CD14-positive monocyte (primary cell): ENCODE measurements around the gene BSN. TPM values are rescaled to one million over a fixed set of nuclear protein-coding genes. Genes with fewer than 3 reads are reported as not detected.

Experiments used
- DNase-seq, 3 donors: peaks; one replicate each; pipeline ENCODE4 v3.0.0-alpha.2; 2011 to 2022
- H2AFZ ChIP-seq: 2 replicates; pipeline ENCODE4 v1.6.0; 2012; ENCODE audit warnings: mild to moderate bottlenecking, low read depth, low read length, inconsistent platforms; ENCODE audit not compliant: insufficient read depth, poor library complexity, severe bottlenecking
- H3K27ac ChIP-seq, 2 donors: 1 replicate in 1 of 2; 2 replicates in 1 of 2; pipeline ENCODE4 v1.5.1; 2012 to 2013; ENCODE audit warnings: low read length in 2 of 2, control low read depth in 1 of 2, inconsistent platforms in 1 of 2, low read depth in 1 of 2, mild to moderate bottlenecking in 1 of 2
- H3K27me3 ChIP-seq, 2 donors: one replicate each; pipeline versions ENCODE4 v1.6.0 to v1.6.1; 2011 to 2013; ENCODE audit warnings: low read length in 2 of 2; ENCODE audit not compliant: control insufficient read depth in 2 of 2, insufficient read depth in 2 of 2
- H3K36me3 ChIP-seq, 2 donors: replicated peaks in 1 of 2; 1 replicate in 1 of 2; 2 replicates in 1 of 2; pipeline versions ENCODE4 v1.5.1 to v1.6.1; 2012 to 2013; ENCODE audit warnings: low read length in 2 of 2, control low read depth in 1 of 2, inconsistent platforms in 1 of 2, mild to moderate bottlenecking in 1 of 2; ENCODE audit not compliant: insufficient read depth in 2 of 2, control insufficient read depth in 1 of 2
- H3K4me1 ChIP-seq, 2 donors: 1 replicate in 1 of 2; 2 replicates in 1 of 2; pipeline versions ENCODE4 v1.5.1 to v1.6.1; 2012 to 2013; ENCODE audit warnings: low read length in 2 of 2, control low read depth in 1 of 2, inconsistent platforms in 1 of 2, mild to moderate bottlenecking in 1 of 2, moderate library complexity in 1 of 2; ENCODE audit not compliant: insufficient read depth in 2 of 2, control insufficient read depth in 1 of 2
- H3K4me2 ChIP-seq: replicated peaks from 2 replicates; pipeline ENCODE3; 2012; ENCODE audit warnings: low read length, moderate library complexity, mild to moderate bottlenecking; ENCODE audit not compliant: poor library complexity, severe bottlenecking; ENCODE audit errors: extremely low read depth
- H3K4me3 ChIP-seq, 3 experiments: fragments of 200-600 bp in 1 of 3; sonication (generic) in 1 of 3; replicated peaks in 1 of 3; 1 replicate in 2 of 3; 2 replicates in 1 of 3; pipeline ENCODE4 v1.5.1; 2011 to 2013; ENCODE audit warnings: low read length in 3 of 3, mild to moderate bottlenecking in 3 of 3, control low read depth in 2 of 3, low read depth in 2 of 3, inconsistent platforms in 1 of 3, moderate library complexity in 1 of 3
- H3K79me2 ChIP-seq: 2 replicates; pipeline ENCODE4 v1.6.0; 2012; ENCODE audit warnings: mild to moderate bottlenecking, control low read depth, inconsistent platforms, low read length, moderate library complexity; ENCODE audit not compliant: insufficient read depth
- H3K9ac ChIP-seq: 2 replicates; pipeline ENCODE4 v1.6.0; 2017; ENCODE audit warnings: low read length, mild to moderate bottlenecking; ENCODE audit not compliant: insufficient read depth, poor library complexity, severe bottlenecking
- H3K9me3 ChIP-seq, 2 donors: replicated peaks in 1 of 2; 1 replicate in 1 of 2; 2 replicates in 1 of 2; pipeline versions ENCODE4 v1.5.1 to v1.6.1; 2012 to 2013; ENCODE audit warnings: low read length in 2 of 2, control low read depth in 1 of 2; ENCODE audit not compliant: control insufficient read depth in 1 of 2, insufficient read depth in 1 of 2
- H4K20me1 ChIP-seq: 2 replicates; pipeline ENCODE4 v1.6.0; 2012; ENCODE audit warnings: mild to moderate bottlenecking, low read length, control low read depth, moderate library complexity; ENCODE audit not compliant: insufficient read depth
- H3K27ac Mint-ChIP-seq, 7 donors: one replicate each; pipeline ENCODE4 v1.8.0; 2020; ENCODE audit warnings: mild to moderate bottlenecking in 7 of 7, mixed read lengths in 7 of 7, moderate library complexity in 6 of 7, inconsistent platforms in 2 of 7
- H3K27me3 Mint-ChIP-seq, 3 donors: one replicate each; pipeline ENCODE4 v1.8.0; 2021 to 2022; ENCODE audit warnings: low read depth in 3 of 3, mild to moderate bottlenecking in 3 of 3, mixed read lengths in 3 of 3, moderate library complexity in 3 of 3, inconsistent platforms in 1 of 3
- H3K36me3 Mint-ChIP-seq, 2 donors: one replicate each; pipeline ENCODE4 v1.8.0; 2020; ENCODE audit warnings: mixed read lengths in 2 of 2, inconsistent platforms in 1 of 2, mild to moderate bottlenecking in 1 of 2
- H3K4me1 Mint-ChIP-seq: one replicate; pipeline ENCODE4 v1.8.0; 2020; ENCODE audit warnings: mild to moderate bottlenecking, mixed read lengths
- H3K4me3 Mint-ChIP-seq, 2 donors: one replicate each; pipeline ENCODE4 v1.8.0; 2020; ENCODE audit warnings: mild to moderate bottlenecking in 2 of 2, mixed read lengths in 2 of 2, moderate library complexity in 1 of 2
- H3K9me3 Mint-ChIP-seq, 7 donors: one replicate each; pipeline ENCODE4 v1.8.0; 2020 to 2022; ENCODE audit warnings: mixed read lengths in 7 of 7, mild to moderate bottlenecking in 6 of 7, moderate library complexity in 6 of 7, inconsistent platforms in 2 of 7
- whole genome bisulfite sequencing: methylation state at CpG from one replicate; pipeline ENCODE4 v1.1.5; 2013; ENCODE audit warnings: missing lambda C conversion rate; ENCODE audit not compliant: insufficient coverage; 5-methylcytosine and 5-hydroxymethylcytosine counted together
- intact Hi-C, 2 donors: fragments of 100-400 bp; cut with micrococcal nuclease; formaldehyde crosslinking; loops; one replicate each; pipeline versions ENCODE4 v1.15.0 to v1.15.1; 2023
- polyA plus RNA-seq, 3 donors: library from polyadenylated mRNA; depleted of rRNA in 1 of 3; unstranded in 2 of 3; stranded (reverse) in 1 of 3; fragments of 300-500 nt in 2 of 3; fragments of >200 nt in 1 of 3; fragmentation: Illumina TruSeq in 2 of 3; gene quantifications; 1 replicate in 2 of 3; 2 replicates in 1 of 3; pipeline ENCODE4 v1.2.3, GENCODE V29; 2012 to 2021
- TF ChIP-seq, protein P1 (sequence below): fragments of 200-600 bp; IDR thresholded peaks from one replicate; pipeline ENCODE4 v1.8.0; 2022; ENCODE audit warnings: antibody characterized with exemption, mild to moderate bottlenecking

The BSN gene
- polyA plus RNA-seq, 3 donors, result not detected

DNA sequence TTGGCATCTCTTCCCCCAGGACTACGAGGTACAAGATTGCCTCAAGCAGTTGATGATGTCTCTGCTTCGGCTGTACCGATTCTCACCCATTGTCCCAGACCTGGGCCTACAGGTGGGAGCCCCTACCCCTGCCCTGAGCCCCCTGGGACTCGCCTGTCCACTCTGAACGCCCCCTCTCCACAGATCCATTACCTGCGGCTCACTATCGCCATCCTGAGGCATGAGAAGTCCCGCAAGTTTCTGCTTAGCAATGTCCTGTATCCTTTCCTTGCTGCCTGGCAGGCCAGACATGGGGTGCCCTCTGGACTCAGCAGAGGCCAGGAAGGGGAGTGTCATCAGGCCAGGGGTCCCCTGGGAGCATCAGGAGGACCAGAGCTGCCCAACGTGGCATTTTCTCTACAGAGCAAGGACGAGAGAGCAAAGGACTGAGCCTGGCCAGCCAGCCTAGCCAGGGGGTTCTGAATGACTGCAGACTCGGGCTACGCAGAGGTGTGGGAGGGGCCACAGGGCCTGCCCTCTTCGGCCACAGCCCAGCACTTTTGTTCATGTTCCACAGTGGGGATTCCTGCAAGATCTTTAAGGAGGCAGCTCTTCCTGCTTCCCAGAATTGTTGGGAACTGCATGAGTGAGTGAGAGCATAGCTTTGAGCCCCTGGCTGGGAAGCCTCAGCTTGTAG is 146.3 kb downstream of the BSN start:
- H3K36me3 ChIP-seq, result peaks cover 76 to 89% of the 10 kb centered on the region in 2 donors
- Mint-ChIP-seq H3K27me3 (peaks cover 0 to 2% (median 0%) of the 10 kb centered on the region in 3 donors), H3K36me3 (peaks cover 55 to 88% of the 10 kb centered on the region in 2 donors), H3K4me3 (no peak overlapping the region), H3K27ac (peak overlapping the region in 2 of 7 donors; percentile 26 to 71), H3K4me1 (no peaks in the 10 kb centered on the region), H3K9me3 (no peaks in the 10 kb centered on the region)
- no peaks in the 10 kb centered on the region for H3K27me3 ChIP-seq
- TF ChIP-seq, protein P1, sequence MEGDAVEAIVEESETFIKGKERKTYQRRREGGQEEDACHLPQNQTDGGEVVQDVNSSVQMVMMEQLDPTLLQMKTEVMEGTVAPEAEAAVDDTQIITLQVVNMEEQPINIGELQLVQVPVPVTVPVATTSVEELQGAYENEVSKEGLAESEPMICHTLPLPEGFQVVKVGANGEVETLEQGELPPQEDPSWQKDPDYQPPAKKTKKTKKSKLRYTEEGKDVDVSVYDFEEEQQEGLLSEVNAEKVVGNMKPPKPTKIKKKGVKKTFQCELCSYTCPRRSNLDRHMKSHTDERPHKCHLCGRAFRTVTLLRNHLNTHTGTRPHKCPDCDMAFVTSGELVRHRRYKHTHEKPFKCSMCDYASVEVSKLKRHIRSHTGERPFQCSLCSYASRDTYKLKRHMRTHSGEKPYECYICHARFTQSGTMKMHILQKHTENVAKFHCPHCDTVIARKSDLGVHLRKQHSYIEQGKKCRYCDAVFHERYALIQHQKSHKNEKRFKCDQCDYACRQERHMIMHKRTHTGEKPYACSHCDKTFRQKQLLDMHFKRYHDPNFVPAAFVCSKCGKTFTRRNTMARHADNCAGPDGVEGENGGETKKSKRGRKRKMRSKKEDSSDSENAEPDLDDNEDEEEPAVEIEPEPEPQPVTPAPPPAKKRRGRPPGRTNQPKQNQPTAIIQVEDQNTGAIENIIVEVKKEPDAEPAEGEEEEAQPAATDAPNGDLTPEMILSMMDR, result no peak
- 93% methylated on average over 12 of the region's 13 CpGs for WGBS
- no peaks in the 10 kb centered on the region for H3K4me1 ChIP-seq
- intact Hi-C loops, result loop anchor here (5.0 kb wide), 1 partner anchor 137 kb away; no protein-coding TSS in a partner anchor
- DNase-seq, result no peak
- peaks cover 6% of the 10 kb centered on the region for H4K20me1 ChIP-seq
- no peak overlapping the region for H3K9ac ChIP-seq
- H2AFZ ChIP-seq, result no peak overlapping the region
- H3K4me3 ChIP-seq, result no peak overlapping the region
- no peaks in the 10 kb centered on the region for H3K79me2 ChIP-seq
- H3K9me3 ChIP-seq, result no peaks in the 10 kb centered on the region
- H3K27ac ChIP-seq, result no peak overlapping the region
- no peak overlapping the region for H3K4me2 ChIP-seq

DNA sequence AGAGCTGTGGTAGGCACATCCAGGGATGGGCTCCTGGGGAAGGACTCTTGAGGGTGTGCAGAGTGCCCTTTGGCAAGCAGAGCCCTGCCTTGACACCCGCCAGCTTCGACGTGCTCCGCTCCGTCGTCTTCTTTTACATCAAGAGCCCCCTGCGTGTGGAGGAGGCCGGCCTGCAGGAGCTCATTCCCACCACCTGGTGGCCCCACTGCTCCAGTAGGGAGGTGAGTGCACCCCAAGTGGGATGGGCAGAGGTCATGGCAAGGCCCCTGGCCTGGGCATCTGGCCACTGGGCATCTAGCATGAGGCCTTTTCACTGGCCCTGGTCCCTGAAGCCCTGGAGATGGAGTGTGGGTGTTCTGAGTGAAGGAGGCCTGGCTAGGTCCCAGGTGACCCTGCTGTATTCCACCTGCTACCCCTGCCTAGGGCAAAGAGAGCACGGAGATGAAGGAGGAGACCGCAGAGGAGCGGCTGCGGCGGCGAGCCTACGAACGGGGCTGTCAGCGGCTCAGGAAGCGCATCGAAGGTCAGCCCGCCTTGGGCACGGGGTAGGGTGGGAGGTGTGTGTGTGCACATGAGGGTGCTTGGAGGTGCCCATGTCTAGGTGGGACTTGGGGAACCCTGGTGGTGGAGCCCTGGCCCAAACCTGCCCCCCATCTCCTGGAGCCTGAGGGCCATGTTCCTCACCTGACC is 147.3 kb downstream of the BSN start:
- Mint-ChIP-seq H3K27me3 (peaks cover 0 to 2% (median 0%) of the 10 kb centered on the region in 3 donors), H3K27ac (peak overlapping the region in 1 of 7 donors; percentile 24), H3K4me3 (no peak overlapping the region), H3K4me1 (no peaks in the 10 kb centered on the region), H3K9me3 (no peaks in the 10 kb centered on the region), H3K36me3 (peaks cover 59 to 93% of the 10 kb centered on the region in 2 donors)
- TF ChIP-seq, protein P1, result peak; percentile 19
- no peak overlapping the region for H3K4me3 ChIP-seq
- no peak overlapping the region for H3K4me2 ChIP-seq
- intact Hi-C loops, result loop anchor here (5.0 kb wide), 1 partner anchor 136 kb away; no protein-coding TSS in a partner anchor
- WGBS, result 95% methylated on average over 16 of the region's 21 CpGs
- H3K79me2 ChIP-seq, result no peaks in the 10 kb centered on the region
- H3K9ac ChIP-seq, result no peak overlapping the region
- peaks cover 84 to 98% of the 10 kb centered on the region in 2 donors for H3K36me3 ChIP-seq
- no peak overlapping the region for H2AFZ ChIP-seq
- no peak for DNase-seq
- H3K9me3 ChIP-seq, result no peaks in the 10 kb centered on the region
- H3K27ac ChIP-seq, result no peak overlapping the region
- peaks cover 6% of the 10 kb centered on the region for H4K20me1 ChIP-seq
- no peaks in the 10 kb centered on the region for H3K4me1 ChIP-seq
- no peaks in the 10 kb centered on the region for H3K27me3 ChIP-seq
